Glomerular visceral epithelial cell (primary cell): Measurements from ENCODE around the gene POLD4.

Experiments
- DNase-seq: peaks from one replicate; pipeline ENCODE4 v3.0.0-alpha.2; 2016; ENCODE audit errors: extremely low spot score

The POLD4 gene

DNA sequence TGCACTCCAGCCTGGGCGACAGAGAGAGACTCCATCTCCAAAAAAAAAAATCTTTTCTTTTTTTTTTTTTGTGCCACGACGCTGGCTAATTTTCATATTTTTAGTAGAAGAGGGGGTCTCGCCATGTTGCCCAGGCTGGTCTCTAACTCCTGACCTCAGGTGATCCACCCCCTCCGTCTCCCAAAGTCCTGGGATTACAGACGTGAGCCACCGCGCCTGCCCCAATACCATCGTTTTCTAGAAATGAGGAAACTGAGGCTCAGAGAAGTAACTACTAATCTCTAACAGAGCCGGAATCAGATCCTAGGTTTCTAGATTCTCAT lies 36.5 kb downstream of the POLD4 start:
- DNase-seq, result no peak

DNA sequence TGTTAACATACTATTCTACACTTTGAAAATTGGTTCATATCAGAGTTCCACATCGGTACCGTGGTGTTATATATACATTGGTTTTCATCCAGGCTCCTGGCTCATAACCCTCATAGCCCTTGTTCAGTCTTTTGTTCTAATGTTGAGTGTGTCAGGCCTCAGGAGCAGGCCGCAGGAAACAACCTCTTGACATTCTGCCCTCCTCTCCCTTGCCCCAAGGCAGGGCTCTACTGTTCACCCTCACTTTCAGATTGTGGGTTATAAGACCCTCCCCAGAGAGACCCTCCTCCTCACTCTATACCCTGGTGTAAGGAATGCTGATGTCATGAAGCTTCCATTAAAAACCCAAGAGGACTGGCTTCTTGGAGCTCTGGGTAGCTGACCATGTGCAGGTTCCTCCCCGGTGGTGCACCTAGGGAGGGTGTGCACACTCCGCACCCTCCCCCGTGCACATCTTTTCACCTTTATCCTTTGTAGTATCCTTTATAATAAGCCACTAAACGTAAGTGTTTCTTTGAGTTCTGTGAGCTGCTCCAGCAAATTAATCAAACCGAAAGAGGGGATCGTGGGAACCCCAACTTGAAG lies 37.9 kb downstream of the POLD4 start:
- no peak for DNase-seq

- DNase-seq, result no peak
These were observed 39.1 kb downstream of the POLD4 start for GRCh38 chr11:67314218-67314617.

- DNase-seq, result no peak
These were observed 40.0 kb downstream of the POLD4 start for GRCh38 chr11:67313125-67313890.

- no peak for DNase-seq
These were observed 40.9 kb downstream of the POLD4 start for GRCh38 chr11:67312187-67313021.

- no peak for DNase-seq
These were observed 41.7 kb downstream of the POLD4 start for GRCh38 chr11:67311556-67312082.

GRCh38 chr11:67311051-67311555 lies 42.2 kb downstream of the POLD4 start:
- DNase-seq, result no peak

- DNase-seq, result no peak
These were observed 42.9 kb downstream of the POLD4 start for GRCh38 chr11:67310246-67311050.

- DNase-seq, result no peak
These were observed 43.7 kb downstream of the POLD4 start for GRCh38 chr11:67309661-67310061.

- no peak for DNase-seq
These were observed 44.2 kb downstream of the POLD4 start for GRCh38 chr11:67309166-67309565.

GRCh38 chr11:67308031-67308866 lies 45.1 kb downstream of the POLD4 start:
- no peak for DNase-seq

DNA sequence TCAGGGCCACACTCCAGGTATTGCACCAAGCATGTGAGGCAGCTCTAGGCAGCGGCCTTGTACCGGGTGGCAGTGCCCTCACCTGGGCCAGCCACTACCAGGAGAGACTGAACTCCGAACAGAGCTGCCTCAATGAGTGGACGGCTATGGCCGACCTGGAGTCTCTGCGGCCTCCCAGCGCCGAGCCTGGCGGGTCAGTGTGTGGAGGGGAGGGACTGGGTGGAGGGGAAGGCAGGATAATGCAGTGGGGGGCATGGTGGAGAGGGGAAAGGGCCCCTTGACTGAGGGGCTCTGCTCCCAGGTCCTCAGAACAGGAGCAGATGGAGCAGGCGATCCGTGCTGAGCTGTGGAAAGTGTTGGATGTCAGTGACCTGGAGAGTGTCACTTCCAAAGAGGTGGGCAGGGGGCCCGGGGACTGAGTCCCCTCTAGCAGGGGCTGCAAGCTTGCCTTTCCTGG lies 45.8 kb downstream of the POLD4 start:
- DNase-seq, result no peak

DNA sequence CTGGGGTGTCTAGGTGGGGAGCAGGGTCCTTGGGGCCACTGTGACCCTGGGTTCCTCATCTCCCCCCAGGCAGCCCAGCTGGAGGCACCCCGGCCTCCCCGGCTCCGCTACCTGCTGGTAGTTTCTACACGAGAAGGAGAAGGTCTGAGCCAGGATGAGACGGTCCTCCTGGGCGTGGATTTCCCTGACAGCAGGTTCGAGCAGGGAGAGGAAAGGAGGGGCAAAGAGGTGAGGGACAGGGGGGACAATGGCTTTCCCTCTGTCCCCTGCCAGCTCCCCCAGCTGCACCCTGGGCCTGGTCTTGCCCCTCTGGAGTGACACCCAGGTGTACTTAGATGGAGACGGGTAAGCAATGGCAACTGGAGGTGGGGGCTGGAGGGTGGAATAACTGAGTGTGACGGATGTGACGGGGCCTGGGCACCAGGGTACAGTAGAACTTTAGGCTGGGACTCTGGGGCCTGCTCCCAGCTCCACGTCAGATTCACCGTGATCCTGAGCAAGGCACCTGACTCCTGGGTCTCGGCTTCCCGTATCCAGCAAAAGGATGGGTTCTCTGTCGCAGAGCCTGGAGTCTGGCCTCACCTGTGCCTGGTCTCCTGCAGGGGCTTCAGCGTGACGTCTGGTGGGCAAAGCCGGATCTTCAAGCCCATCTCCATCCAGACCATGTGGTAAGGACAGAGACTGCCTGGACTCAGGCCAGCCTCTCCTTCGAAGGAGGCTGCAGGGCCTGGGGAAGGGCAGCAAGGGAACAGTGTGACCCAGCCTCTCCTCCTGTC lies 46.4 kb downstream of the POLD4 start:
- no peak for DNase-seq

GRCh38 chr11:67304511-67305113 lies 48.7 kb downstream of the POLD4 start:
- DNase-seq, result no peak

GRCh38 chr11:67303835-67304411 lies 49.4 kb downstream of the POLD4 start:
- peak; percentile 53 for DNase-seq

- peak; percentile 81 for DNase-seq
These were observed 50.1 kb downstream of the POLD4 start, which contains the start of gene SSH3 for GRCh38 chr11:67303132-67303834. SSH3 (plus strand) TSS chr11:67303530; CDS start chr11:67303626, 96 bp downstream.

GRCh38 chr11:67302571-67303131 lies 50.7 kb downstream of the POLD4 start:
- peak; percentile 32 for DNase-seq
